Suppressor macrophage treated with lipopolysaccharide for 4 hours (primary cell): Measurements from ENCODE around the gene PRKAB1.
A peak's percentile ranks its signal among the peaks of the same experiment; 100 is the strongest.

Source experiments
- DNase-seq: peaks from one replicate; pipeline ENCODE4 v3.0.0-alpha.2; 2020

The PRKAB1 gene

GRCh38 chr12:119665164-119665929 lies 2.6 kb upstream of the PRKAB1 start:
- DNase-seq = no peak

- DNase-seq = peak; percentile 38
Measured at GRCh38 chr12:119666226-119666795, 1.6 kb upstream of the PRKAB1 start.

- DNase-seq = peak; percentile 28
Measured at GRCh38 chr12:119666900-119667576, 895 bp upstream of the PRKAB1 start.

- DNase-seq = peak; percentile 20
Measured at GRCh38 chr12:119668324-119668841, 450 bp downstream of the PRKAB1 start.

GRCh38 chr12:119669744-119670472 lies 2.0 kb downstream of the PRKAB1 start:
- no peak for DNase-seq

- peak; percentile 12 for DNase-seq
Measured at GRCh38 chr12:119671070-119671469, 3.1 kb downstream of the PRKAB1 start.

GRCh38 chr12:119672194-119672593 lies 4.3 kb downstream of the PRKAB1 start:
- no peak for DNase-seq

GRCh38 chr12:119673634-119674033 lies 5.7 kb downstream of the PRKAB1 start:
- DNase-seq = no peak

- DNase-seq = no peak
Measured at GRCh38 chr12:119674560-119674959, 6.6 kb downstream of the PRKAB1 start.

GRCh38 chr12:119676022-119676421 lies 8.1 kb downstream of the PRKAB1 start:
- no peak for DNase-seq

GRCh38 chr12:119676573-119676972 lies 8.6 kb downstream of the PRKAB1 start:
- no peak for DNase-seq

GRCh38 chr12:119678459-119678858 lies 10.5 kb downstream of the PRKAB1 start:
- DNase-seq = no peak

GRCh38 chr12:119679081-119679480 lies 11.1 kb downstream of the PRKAB1 start:
- DNase-seq = no peak

- no peak for DNase-seq
Measured at GRCh38 chr12:119679490-119679889, 11.6 kb downstream of the PRKAB1 start.

- no peak for DNase-seq
Measured at GRCh38 chr12:119681111-119681510, 13.2 kb downstream of the PRKAB1 start.

- peak; percentile 33 for DNase-seq
Measured at GRCh38 chr12:119681728-119682638, 14.1 kb downstream of the PRKAB1 start.

GRCh38 chr12:119682639-119683252 lies 14.8 kb downstream of the PRKAB1 start:
- peak; percentile 78 for DNase-seq

- DNase-seq = no peak
Measured at GRCh38 chr12:119683413-119683812, 15.5 kb downstream of the PRKAB1 start.

GRCh38 chr12:119683816-119684215 lies 15.9 kb downstream of the PRKAB1 start:
- DNase-seq = no peak

GRCh38 chr12:119684711-119685369 lies 16.9 kb downstream of the PRKAB1 start:
- DNase-seq = no peak

- DNase-seq = no peak
Measured at GRCh38 chr12:119685375-119685774, 17.4 kb downstream of the PRKAB1 start.
